Measurements from ENCODE around the gene MS4A18. TPM values are rescaled to one million over a fixed set of nuclear protein-coding genes. Genes with fewer than 3 reads are reported as not detected.

MS4A18 gene
- total RNA-seq, 4 donors from 2014 or later: not detected

DNA sequence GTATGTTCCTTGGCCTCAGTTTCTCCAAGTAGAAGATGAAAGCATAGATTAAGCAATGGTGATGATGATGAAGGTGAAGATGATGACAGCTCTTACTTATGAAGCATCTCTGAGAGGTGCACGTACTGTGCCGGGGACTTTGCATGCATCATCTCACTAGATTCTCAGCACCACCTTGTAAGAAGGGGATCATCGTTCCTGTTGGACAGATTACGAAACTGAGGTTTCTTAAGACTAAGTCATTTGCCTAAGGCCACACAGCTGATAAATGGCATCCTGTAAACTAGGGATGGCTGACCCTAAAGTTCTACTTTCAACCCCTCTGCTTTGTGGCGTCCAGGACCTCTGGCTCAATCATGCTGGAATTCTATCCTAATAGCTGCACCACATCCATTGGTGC lies 40.8 kb downstream of the MS4A18 start:
- TF ChIP-seq, protein P1, sequence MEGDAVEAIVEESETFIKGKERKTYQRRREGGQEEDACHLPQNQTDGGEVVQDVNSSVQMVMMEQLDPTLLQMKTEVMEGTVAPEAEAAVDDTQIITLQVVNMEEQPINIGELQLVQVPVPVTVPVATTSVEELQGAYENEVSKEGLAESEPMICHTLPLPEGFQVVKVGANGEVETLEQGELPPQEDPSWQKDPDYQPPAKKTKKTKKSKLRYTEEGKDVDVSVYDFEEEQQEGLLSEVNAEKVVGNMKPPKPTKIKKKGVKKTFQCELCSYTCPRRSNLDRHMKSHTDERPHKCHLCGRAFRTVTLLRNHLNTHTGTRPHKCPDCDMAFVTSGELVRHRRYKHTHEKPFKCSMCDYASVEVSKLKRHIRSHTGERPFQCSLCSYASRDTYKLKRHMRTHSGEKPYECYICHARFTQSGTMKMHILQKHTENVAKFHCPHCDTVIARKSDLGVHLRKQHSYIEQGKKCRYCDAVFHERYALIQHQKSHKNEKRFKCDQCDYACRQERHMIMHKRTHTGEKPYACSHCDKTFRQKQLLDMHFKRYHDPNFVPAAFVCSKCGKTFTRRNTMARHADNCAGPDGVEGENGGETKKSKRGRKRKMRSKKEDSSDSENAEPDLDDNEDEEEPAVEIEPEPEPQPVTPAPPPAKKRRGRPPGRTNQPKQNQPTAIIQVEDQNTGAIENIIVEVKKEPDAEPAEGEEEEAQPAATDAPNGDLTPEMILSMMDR (IDR thresholded peaks at IDR 0.05): no peak
- no peak for TF ChIP-seq EP300 (IDR thresholded peaks at IDR 0.05)
- no peak for TF ChIP-seq POLR2A (IDR thresholded peaks at IDR 0.05)
- TF ChIP-seq POLR2AphosphoS5 (IDR thresholded peaks at IDR 0.05): no peak
- DNase-seq (ENCODE audit: low spot score in 2 of 2): peak in 1 of 2 donors; percentile 16
- Histone ChIP-seq H3K27ac (no peak overlapping the region), H3K9me3 (no peaks in the 10 kb centered on the region), H3K27me3 (peaks cover 29% of the 10 kb centered on the region), H3K4me3 (no peak overlapping the region), H3K36me3 (no peaks in the 10 kb centered on the region), H3K4me1 (no peaks in the 10 kb centered on the region)
- 91% methylated on average over 5 of the region's 5 CpGs for WGBS

DNA sequence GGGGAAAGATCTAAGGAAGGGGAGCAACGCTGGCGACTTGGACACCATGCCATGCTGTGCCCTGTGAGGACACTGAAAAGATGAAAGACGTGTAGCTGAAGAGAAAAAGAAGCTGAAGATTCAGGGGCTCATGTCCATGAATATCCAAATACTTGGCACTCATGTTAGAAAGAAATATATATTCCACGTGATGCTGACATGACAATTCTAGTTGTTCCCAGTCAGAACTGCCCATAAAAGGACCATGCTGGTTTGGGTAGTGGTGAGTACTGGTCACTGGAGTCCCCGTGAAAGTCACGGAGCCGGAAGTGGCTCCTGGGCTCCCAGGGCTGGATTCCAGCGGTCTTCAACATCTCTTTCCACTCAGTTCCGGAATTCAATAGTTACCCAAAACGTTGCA lies 42.0 kb downstream of the MS4A18 start:
- Histone ChIP-seq H3K9me3 (no peaks in the 10 kb centered on the region), H3K36me3 (no peaks in the 10 kb centered on the region), H3K27me3 (peaks cover 29% of the 10 kb centered on the region), H3K27ac (no peak overlapping the region), H3K4me3 (no peak overlapping the region), H3K4me1 (no peaks in the 10 kb centered on the region)
- WGBS: 76% methylated on average over 10 of the region's 10 CpGs
- no peak for TF ChIP-seq EP300 (IDR thresholded peaks at IDR 0.05)
- no peak for TF ChIP-seq POLR2A (IDR thresholded peaks at IDR 0.05)
- TF ChIP-seq, protein P1 (IDR thresholded peaks at IDR 0.05): no peak
- TF ChIP-seq POLR2AphosphoS5 (IDR thresholded peaks at IDR 0.05): no peak
- DNase-seq (ENCODE audit: low spot score in 2 of 2): peak in 1 of 2 donors; percentile 9

DNA sequence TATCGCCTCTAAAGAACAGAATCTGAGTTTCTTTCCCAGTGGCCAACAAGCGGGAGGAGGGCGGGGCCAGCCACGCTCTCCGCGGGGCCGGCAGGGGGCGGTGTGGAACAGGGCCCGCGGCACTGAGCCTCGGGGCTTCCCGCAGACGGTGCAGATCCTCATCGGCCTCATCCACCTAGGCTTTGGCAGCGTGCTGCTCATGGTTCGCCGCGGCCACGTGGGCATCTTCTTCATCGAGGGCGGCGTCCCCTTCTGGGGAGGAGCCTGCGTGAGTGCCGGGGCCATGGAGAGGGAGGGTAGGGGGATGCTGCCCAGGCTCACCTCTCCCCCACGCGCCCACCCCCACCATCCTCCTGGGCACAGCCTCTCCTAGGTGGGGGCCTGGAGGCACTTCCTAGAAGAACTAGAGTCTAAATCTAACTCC lies 42.9 kb downstream of the MS4A18 start:
- peaks cover 29% of the 10 kb centered on the region for H3K27me3 ChIP-seq
- TF ChIP-seq POLR2AphosphoS5 (IDR thresholded peaks at IDR 0.05): no peak
- TF ChIP-seq POLR2A (IDR thresholded peaks at IDR 0.05): no peak
- TF ChIP-seq, protein P1 (IDR thresholded peaks at IDR 0.05): peak in 1 of 2 donors; percentile 21
- no peak for TF ChIP-seq EP300 (IDR thresholded peaks at IDR 0.05)
- no peak overlapping the region for H3K27ac ChIP-seq
- H3K9me3 ChIP-seq: no peaks in the 10 kb centered on the region
- DNase-seq (ENCODE audit: low spot score in 2 of 2): no peak
- WGBS: 43% methylated on average over 8 of the region's 26 CpGs
- H3K4me1 ChIP-seq: no peaks in the 10 kb centered on the region
- no peak overlapping the region for H3K4me3 ChIP-seq
- no peaks in the 10 kb centered on the region for H3K36me3 ChIP-seq

DNA sequence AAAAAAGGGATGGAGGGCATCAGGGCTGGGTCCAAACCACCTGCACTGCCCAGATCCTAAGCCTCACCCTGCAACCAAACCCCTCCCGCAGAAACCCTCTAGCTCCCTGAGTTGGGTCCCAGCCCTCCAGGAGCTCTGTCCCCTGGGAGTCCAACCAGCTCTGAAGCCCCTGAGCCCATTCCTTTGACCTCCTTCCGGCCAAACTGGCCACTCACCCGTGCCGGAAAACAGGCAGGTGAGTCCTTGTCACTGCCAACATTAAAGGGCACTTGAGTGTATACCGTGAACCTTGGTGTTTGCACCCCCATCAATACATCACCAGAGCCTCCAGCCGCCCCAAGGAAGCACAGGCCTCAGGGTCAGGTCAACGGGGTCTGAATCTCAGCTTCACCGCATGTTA lies 43.7 kb downstream of the MS4A18 start:
- TF ChIP-seq, protein P1 (IDR thresholded peaks at IDR 0.05): no peak
- no peak for TF ChIP-seq EP300 (IDR thresholded peaks at IDR 0.05)
- no peak for TF ChIP-seq POLR2A (IDR thresholded peaks at IDR 0.05)
- no peaks in the 10 kb centered on the region for H3K4me1 ChIP-seq
- 98% methylated on average over 7 of the region's 8 CpGs for WGBS
- H3K27ac ChIP-seq: no peak overlapping the region
- DNase-seq (ENCODE audit: low spot score in 2 of 2): no peak
- peaks cover 29% of the 10 kb centered on the region for H3K27me3 ChIP-seq
- H3K9me3 ChIP-seq: no peaks in the 10 kb centered on the region
- H3K4me3 ChIP-seq: no peak overlapping the region
- H3K36me3 ChIP-seq: no peaks in the 10 kb centered on the region

DNA sequence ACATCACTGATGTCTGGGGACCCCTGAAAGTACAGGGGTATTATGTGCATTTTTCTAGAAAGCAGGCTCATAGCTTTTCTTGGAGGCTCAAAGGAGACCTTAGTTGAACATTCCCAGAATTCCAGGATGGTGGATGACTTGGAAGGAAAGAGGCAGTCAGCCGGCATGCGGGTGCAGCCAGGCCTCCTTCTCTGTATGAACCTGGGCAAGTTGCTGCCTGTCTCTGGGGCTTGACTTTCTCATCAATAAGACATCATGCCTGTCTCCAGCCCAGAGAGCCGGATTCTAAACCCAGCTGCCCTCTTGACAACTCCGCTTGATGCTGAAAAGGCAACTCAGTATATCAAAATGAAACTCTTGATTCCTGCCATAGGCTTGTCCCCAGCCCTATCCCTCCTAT lies 44.8 kb downstream of the MS4A18 start:
- no peaks in the 10 kb centered on the region for H3K9me3 ChIP-seq
- H3K27me3 ChIP-seq: peaks cover 24% of the 10 kb centered on the region
- WGBS: 71% methylated on average over 4 of the region's 4 CpGs
- H3K36me3 ChIP-seq: no peaks in the 10 kb centered on the region
- no peak overlapping the region for H3K27ac ChIP-seq
- no peak overlapping the region for H3K4me3 ChIP-seq
- H3K4me1 ChIP-seq: no peaks in the 10 kb centered on the region
- DNase-seq (ENCODE audit: low spot score in 2 of 2): no peak
- TF ChIP-seq EP300 (IDR thresholded peaks at IDR 0.05): no peak
- TF ChIP-seq POLR2AphosphoS5 (IDR thresholded peaks at IDR 0.05): no peak
- TF ChIP-seq, protein P1 (IDR thresholded peaks at IDR 0.05): no peak
- TF ChIP-seq POLR2A (IDR thresholded peaks at IDR 0.05): no peak
